ENCODE data around the gene UCN. TPM values are rescaled to one million over a fixed set of nuclear protein-coding genes. Genes with fewer than 3 reads are reported as not detected.
"Not testable (repeated sequence)": the region's sequence is repeated elsewhere in the genome, so short reads cannot be mapped to it uniquely, and the experiment has no call there.

Gene UCN, protein sequence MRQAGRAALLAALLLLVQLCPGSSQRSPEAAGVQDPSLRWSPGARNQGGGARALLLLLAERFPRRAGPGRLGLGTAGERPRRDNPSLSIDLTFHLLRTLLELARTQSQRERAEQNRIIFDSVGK
- 1.3 TPM in 1 of 2 replicates, not detected in the other for total RNA-seq (2014; rRNA removed; shearing (Covaris generic); ENCODE audit: low replicate concordance)

DNA sequence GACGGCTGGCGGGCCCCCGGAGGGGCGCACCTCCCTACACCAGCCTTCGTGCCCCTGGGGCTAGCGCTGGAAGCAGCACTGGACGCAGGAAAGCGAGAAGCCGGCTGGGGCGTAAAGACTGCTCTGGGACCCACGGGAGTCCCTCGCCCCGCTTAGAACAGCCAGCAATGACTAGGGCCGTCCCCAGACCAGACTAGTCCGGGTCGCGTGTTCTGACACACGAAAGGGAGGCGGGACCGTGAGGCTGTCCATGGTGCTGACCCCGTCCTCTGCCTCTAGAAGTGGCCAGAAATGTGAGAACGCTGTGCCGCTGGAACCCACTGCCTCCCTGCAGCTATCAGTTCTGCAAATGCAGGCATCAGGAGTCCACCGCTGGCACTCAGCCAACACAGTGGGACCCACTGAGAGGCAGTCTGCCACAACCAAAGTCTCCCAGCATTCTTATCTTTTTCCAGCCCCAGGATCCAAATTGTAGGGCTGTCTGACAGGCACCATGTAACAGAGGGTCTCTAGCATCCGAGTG is at the start of gene UCN:
TSS of gene UCN (minus strand) at position 87 of the 523 bp plus-strand sequence. CDS start 550 bp downstream, outside the sequence.
- DNase-seq, result no peak
- peaks cover 2% of the 10 kb centered on the region; the same call in 1 of the 2 replicates for H3K9me3 ChIP-seq
- no peaks in the 10 kb centered on the region for H3K36me3 ChIP-seq
- H3K4me3 ChIP-seq, result no peak within 1 kb of the TSS
- H3K27me3 ChIP-seq, result peaks cover 17% of the 10 kb centered on the region

DNA sequence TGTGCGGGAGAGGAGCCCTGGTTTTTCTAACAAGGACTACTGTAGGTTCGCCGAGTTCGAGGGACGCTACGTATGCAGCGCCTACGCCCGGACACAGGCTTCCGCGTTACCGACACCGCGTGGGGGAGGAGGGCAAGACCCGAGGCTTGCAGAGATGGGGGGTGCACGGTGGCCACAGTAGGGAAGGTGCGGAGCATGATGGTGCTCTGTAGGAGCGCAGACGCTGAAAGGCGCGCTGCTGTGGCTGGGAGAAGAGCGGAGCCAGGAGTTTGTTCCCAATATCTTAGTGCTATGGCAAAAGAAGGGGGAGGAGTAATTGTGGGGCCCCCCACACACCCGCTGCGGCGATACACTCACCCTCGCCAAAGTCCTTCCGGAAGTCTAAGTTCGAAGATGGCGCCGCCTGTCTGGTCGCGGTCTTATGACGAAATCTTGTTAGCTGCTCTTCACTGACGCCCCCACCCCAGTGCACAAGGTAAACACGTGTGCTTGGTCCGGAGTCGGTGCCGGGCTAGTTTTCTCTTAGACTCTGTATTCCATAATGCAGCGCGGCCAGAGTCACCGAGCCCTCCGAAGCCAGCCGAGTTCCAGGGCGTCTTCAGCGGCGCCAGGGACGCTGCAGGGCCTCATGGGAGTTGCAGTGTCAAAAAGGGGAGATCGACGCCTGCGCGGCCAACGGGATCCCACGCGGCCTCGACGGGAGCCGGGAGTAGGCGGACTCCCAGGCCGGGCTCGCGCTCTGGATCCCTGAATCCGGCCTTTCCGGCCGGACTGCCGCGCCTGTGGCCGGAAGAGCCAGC is 48.3 kb upstream of the UCN start, which contains the start of gene GTF3C2:
TSS of gene GTF3C2 (minus strand) at position 383 of the 800 bp plus-strand sequence. CDS start 13,210 bp downstream, outside the sequence.
- peak; percentile 95 for DNase-seq
- Histone ChIP-seq H3K4me3 (peak within 1 kb of the TSS; percentile 75), H3K9me3 (no peaks in the 10 kb centered on the region), H3K27me3 (no peaks in the 10 kb centered on the region), H3K36me3 (peaks cover 13% of the 10 kb centered on the region)

DNA sequence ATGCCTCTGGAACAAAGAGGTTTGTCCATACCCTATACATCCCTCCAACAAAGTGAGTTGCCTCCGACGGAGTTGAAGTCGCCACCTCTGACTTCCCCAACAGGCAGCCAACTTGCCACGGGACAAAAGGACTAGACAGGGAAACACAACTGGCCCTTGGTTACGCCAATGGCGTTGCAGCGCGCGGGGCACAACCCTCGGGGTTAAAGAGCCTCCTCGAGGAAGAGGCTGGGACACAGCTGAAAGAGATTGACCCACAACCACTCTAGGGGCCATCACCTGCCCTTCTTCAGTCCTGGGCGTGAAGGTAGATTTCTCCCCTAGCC is 47.8 kb upstream of the UCN start:
- no peaks in the 10 kb centered on the region for H3K27me3 ChIP-seq
- peak; percentile 59 for DNase-seq

DNA sequence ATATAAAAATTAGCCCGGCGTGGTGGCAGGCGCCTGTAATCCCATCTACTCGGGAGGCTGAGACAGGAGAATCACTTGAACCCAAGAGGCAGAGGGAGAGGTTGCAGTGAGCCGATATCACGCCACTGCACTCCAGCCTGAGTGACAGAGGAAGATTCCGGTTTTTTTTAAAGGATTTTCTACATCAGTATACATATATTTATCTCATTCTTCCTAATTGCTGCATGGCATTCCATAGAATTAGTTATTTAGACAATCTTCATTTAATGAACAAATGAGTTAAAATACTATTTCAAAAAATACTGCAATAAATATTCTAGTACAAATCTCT is 46.3 kb upstream of the UCN start:
- Histone ChIP-seq H3K9me3 (no peaks in the 10 kb centered on the region), H3K27me3 (no peaks in the 10 kb centered on the region), H3K36me3 (peaks cover 16% of the 10 kb centered on the region), H3K4me3 (no peak overlapping the region; the same call in 1 of the 2 replicates)
- DNase-seq, result no peak

More for the DNA sequence above, 47.8 kb upstream of the UCN start:
- H3K4me3 ChIP-seq, result peak overlapping the region; percentile 75
- peaks cover 13% of the 10 kb centered on the region for H3K36me3 ChIP-seq
- no peaks in the 10 kb centered on the region for H3K9me3 ChIP-seq

DNA sequence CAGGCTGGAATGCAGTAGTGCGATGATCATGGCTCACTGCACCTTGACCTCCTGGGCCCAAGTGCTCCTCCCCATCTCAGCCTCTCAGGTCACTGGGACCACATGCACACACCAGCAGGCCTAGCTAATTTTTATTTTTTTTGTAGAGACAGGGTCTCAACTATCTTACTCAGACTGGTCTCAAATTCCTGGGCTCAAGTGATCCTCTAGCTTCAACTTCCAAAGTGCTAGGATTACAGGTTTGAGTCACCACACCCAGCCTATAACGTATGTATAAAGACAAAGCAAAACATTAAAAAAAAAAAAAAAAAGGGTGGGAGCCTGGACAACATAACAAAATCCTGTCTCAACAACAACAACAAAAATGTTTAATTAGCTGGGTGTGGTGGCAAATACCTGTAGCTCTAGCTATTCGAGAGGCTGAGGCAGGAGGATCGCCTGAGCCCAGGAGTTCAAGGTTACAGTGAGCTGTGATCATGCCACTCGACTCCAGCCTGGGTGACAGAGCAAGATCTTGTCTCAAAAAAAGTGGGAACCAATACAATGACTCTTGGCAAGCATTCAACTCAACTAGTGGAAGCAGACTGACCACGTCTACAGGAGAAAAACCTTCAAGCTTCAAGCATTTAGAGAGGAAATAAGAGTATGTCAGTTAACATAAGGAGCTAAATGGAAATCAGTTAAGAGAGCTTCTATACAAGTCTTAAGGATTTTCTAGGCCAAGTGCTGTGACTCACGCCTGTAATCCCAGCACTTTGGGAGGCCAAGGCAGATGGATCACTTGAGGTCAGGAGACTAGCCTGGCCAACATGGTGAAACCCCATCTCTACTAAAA is 45.7 kb upstream of the UCN start:
- peak; percentile 75 for DNase-seq

DNA sequence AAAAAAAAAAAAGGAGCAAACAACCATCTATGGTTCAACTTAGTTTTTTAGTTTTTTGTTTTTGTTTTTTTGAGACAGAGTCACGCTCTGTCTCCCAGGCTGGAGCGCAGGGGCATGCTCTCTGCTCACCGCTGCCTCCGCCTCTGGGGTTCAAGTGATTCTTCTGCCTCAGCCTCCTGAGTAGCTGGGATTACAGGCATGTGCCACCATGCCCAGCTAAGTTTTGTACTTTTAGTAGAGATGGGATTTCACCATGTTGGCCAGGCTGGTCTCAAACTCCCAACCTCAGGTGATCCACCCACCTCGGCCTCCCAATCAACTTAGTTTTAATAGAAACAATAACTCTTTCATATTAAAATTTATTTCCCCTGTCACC is 45.1 kb upstream of the UCN start:
- H3K9me3 ChIP-seq, H3K4me3 ChIP-seq, H3K27me3 ChIP-seq, DNase-seq: not testable (repeated sequence)
- H3K36me3 ChIP-seq, result peaks cover 14% of the 10 kb centered on the region

More for the DNA sequence above, 45.7 kb upstream of the UCN start:
- H3K27me3 ChIP-seq, result no peaks in the 10 kb centered on the region
- H3K9me3 ChIP-seq, result no peaks in the 10 kb centered on the region
- H3K36me3 ChIP-seq, result peaks cover 16% of the 10 kb centered on the region
- no peak overlapping the region; the same call in 1 of the 2 replicates for H3K4me3 ChIP-seq

DNA sequence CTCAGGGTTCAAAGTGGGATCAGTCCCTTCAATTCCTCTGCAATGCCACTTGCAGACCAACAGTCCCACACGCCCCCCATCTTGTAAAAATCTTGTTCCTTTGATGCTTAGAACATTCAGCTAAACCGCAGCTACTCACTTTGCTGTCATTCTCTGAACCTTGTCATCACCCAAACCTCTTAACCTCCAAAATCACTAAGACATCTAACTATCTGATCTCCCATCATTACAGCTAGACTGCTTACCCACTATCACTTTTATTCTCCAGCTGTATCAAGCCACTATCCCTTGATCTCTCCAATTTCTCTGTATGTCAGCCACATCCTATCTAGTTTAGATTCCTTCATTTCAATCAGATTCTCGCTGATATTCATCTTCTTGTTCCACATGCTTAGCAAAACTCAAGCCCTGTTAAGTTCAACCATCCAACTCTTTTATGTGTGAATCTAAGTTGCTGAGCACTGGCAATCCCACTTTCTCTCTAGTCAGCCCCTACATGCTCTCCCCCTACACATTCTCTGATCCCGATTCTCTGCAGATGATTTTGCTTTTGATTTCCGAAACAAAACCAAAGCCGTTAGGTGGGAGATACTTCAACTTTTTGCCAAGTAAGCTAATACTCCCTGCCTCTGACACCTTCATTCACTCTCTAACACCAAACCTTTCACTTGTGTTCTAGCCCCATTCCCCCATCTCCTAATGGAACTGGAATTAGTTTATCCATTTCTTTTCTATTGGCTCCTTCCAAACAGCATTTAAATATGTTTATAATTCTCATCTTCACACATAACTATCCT is 43.8 kb upstream of the UCN start:
- Histone ChIP-seq H3K36me3 (peaks cover 12% of the 10 kb centered on the region), H3K4me3 (no peak overlapping the region), H3K9me3 (no peaks in the 10 kb centered on the region), H3K27me3 (no peaks in the 10 kb centered on the region)
- no peak for DNase-seq

DNA sequence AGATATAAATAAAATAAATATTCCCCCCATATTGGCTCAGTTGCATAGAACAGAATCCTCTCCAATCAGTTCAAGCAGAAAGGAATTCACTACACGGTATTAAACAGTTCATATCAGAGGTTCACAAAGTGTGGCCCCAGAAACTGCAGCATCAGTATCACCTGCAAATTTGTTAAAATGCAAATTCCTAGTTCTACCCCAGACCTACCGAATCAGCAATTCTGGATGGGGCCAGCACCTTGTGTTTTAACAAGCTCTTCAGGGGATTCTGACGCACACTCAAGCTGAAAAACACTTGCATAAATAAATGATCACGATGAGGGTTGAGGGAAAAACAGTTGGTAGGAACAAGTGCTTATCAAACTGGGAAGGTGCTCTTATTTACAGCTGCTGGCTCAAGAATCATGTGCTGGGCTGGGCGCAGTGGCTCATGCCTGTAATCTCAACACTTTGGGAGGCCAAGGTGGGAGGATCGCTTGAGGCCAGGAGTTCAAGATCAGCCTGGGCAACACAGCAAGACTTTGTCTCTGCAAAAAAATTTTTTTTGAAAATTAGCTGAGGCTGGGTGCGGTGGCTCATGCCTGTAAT is 42.0 kb upstream of the UCN start:
- Histone ChIP-seq H3K27me3 (no peaks in the 10 kb centered on the region), H3K4me3 (no peak overlapping the region), H3K9me3 (no peaks in the 10 kb centered on the region), H3K36me3 (peaks cover 12% of the 10 kb centered on the region)
- DNase-seq, result no peak

DNA sequence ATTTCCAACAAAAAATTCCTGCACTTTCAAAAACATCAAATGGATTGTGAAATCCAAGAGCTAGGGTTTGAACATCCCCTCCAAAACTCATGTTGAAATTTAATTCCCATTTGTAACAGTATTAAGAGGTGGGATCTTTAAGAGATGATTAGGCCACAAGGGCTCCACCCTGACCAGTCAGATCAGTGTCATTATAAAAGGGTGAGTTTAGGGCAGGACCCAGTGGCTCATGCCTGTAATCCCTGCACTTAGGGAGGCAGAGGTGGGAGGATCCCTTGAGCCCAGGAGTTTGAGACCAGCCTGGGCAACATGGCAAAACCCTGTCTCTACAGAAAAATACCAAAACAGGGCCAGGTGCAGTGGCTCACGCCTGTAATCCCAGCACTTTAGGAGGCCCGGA is 39.4 kb upstream of the UCN start:
- Histone ChIP-seq H3K27me3 (no peaks in the 10 kb centered on the region), H3K4me3 (no peak overlapping the region), H3K36me3 (peaks cover 17% of the 10 kb centered on the region), H3K9me3 (no peaks in the 10 kb centered on the region)
- DNase-seq, result no peak

DNA sequence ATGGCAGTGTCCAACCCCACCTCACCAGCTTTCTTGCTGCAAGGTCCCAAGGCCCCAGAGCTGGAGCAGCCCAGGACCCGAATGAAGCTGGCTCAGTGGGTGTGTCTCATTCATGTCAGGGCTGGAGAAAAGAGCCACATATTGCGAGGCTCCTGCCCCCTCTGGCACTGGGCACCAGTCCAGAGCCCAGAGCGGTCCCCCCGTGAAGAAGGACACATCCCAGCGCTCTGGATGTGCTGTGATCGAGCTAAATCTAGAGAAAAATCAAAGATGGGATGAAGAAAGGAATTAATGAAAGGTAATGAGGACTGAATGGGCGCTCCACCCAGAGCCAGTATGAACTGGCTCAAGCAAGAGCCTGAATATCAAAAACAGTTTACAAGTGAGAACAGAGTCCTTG is 27.9 kb upstream of the UCN start:
- no peaks in the 10 kb centered on the region for H3K9me3 ChIP-seq
- H3K36me3 ChIP-seq, result peaks cover 52% of the 10 kb centered on the region

DNA sequence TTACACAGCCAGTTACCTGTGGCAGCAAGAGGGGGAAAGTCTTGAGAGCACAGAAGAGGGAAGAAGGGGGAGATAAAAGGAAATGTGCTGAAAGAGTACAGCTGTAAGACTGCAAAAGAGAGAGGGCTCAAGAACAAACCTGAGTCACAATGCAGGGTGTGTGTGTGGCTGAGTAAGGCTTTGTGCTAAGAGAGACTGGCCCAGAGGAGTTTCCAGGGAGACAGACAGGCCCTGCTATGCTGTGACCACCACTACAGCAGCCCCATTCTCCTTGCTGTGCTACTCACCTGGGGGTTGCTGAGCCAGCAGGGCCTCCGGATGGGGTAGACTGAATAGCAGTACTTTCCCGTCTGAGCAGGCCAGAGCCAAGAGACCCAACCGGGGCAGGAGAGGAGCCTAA is 27.1 kb upstream of the UCN start:
- Histone ChIP-seq H3K4me3 (no peak overlapping the region), H3K9me3 (no peaks in the 10 kb centered on the region), H3K27me3 (no peaks in the 10 kb centered on the region), H3K36me3 (peaks cover 52% of the 10 kb centered on the region)
- DNase-seq, result no peak

More for the DNA sequence above, 27.9 kb upstream of the UCN start:
- no peak overlapping the region for H3K4me3 ChIP-seq
- no peaks in the 10 kb centered on the region for H3K27me3 ChIP-seq
- DNase-seq, result no peak

DNA sequence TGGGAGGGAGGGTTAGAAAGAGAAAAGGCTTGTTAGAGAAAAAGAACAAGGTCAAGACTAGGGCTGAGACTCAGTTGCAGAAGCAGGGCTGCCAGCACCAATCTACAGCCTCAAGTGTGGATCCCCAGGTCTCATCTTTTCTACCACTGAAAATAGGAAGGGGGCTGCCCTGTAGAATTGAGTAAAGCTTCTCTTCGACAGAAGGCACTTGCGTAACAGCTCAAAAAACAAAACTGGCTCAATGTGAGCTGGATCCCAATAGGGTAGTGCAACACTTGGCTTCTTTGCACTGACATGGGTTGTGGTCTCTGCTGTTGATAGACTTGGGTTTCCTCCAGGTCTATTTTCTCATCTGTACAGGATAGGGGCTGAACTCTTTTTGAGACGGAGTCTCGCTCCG is 16.5 kb upstream of the UCN start:
- no peak for DNase-seq
- H3K4me3 ChIP-seq, result no peak overlapping the region
- peaks cover 34% of the 10 kb centered on the region for H3K36me3 ChIP-seq
- H3K27me3 ChIP-seq, result no peaks in the 10 kb centered on the region
- H3K9me3 ChIP-seq, result no peaks in the 10 kb centered on the region

DNA sequence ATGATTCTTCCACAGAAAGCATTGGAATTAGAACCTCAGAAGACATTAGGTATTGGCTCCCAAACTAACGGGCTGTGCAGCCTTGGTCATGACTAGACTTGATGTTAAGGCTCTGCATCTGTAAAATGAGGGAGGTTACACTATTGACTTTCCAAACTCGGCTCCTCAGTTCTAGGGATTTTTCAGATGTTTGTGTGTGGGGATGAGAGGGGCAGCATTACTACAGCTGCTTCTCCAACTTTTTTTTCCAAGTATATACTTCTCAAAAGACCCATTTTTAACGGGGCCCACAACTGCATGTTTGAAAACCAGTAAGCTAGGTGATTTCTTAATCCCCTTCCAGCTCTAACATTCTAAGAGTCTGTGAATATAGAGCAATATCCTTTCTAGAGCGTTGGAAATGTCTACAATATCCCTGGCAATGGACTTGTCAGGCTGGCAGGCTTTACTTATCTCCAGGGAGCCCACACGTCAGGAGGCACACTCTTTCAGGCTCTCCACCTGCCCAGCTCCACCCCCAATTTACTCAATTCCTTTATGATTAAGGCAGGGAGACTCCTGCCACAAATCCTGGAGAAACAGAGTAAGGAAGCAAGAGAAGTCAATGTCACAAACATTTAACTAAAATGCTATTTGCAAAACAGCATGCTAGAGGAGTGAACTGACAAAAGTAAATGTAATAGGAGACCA is 15.5 kb upstream of the UCN start:
- no peaks in the 10 kb centered on the region for H3K27me3 ChIP-seq
- H3K4me3 ChIP-seq, result peak overlapping the region; percentile 85
- DNase-seq, result no peak
- H3K36me3 ChIP-seq, result peaks cover 24% of the 10 kb centered on the region
- no peaks in the 10 kb centered on the region for H3K9me3 ChIP-seq

DNA sequence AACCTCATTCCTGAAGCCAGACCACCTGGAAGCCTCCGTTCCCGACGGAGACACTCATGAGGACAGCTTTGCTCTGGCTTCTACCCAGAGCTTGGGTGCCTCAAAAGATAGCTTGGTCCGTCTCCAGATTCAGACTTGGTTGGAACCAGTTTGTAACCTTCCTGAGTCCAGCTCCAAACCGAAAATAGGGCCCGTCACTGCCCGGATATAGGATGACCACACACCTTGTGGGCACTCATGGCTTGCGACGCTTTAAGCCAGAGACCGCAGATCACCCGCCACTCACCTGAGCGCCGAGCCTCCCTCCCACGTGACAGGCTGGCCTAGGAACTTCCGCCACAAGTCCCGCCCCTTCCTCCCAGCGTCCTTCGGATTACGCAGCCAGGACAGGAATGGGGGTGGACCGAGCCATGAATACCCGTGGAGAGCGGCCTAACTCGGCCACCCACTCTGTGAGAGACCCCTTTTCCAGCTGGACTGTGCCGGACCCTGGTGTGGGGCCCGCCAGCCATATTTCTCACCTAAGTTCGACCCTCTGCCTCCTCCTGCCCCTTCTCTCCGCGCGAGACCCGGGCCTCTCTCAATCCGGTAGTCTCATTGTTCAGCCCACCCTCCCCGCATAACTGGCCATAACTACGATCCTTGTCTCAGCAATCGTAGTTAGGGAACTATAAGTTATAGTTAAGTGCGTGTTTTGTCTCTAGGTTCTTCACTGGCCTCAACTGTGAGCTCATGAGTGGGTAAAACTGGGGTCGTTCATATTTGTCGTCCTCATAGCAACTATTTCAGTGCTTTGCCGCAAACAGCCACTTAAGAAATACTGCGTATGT is 14.7 kb upstream of the UCN start, which contains the start of gene MPV17:
TSS of gene MPV17 (minus strand) at position 332 of the 830 bp plus-strand sequence. CDS start 580 bp downstream, outside the sequence.
- Histone ChIP-seq H3K36me3 (peaks cover 17% of the 10 kb centered on the region), H3K4me3 (peak within 1 kb of the TSS; percentile 85), H3K9me3 (no peaks in the 10 kb centered on the region), H3K27me3 (no peaks in the 10 kb centered on the region)
- DNase-seq, result peak; percentile 90
